ENCODE measurements around the gene ERO1A. TPM values are rescaled to one million over a fixed set of nuclear protein-coding genes. Genes with fewer than 3 reads are reported as not detected.

Gene ERO1A
- total RNA-seq, 1 experiment from 2014 or later = 118 TPM

DNA sequence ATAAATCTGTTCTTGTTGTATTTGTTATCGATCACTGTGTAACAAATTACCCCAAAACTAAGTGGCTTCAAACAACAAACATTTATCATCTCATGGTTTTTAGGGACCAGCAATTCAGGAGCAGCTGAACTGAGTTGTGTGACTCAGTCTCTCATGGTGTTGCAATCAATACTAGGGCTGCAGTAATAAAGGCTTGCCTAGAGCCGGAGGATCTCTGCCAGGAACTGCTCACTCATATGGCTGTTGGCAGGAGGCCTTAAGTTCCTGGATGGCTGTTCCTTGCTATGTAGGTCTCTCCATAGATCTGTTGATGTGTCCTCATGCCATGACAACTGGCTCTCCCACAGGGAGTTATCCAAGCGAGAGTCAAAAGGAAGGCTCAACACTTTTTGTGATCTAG is 7.9 kb upstream of the ERO1A start:
- Histone ChIP-seq H3K27ac (ENCODE audit: low read depth, low read length) (no peak overlapping the region), H3K4me2 (ENCODE audit: low read length) (peak overlapping the region; percentile 17), H2AFZ (ENCODE audit: low read depth, low read length, poor library complexity, severe bottlenecking) (peak overlapping the region; percentile 68), H3K4me3 (replicated peaks in 1 of 2; ENCODE audit: low read depth in 1 of 2, low read length in 2 of 2) (no peak overlapping the region), H3K9me3 (ENCODE audit: control insufficient read depth in 1 of 2, insufficient read depth in 1 of 2, low read depth in 1 of 2, low read length in 2 of 2) (no peaks in the 10 kb centered on the region), H3K79me2 (ENCODE audit: insufficient read depth, low read length) (peaks cover 12% of the 10 kb centered on the region), H3K36me3 (ENCODE audit: control insufficient read depth in 1 of 2, insufficient read depth in 2 of 2, low read length in 2 of 2) (no peaks in the 10 kb centered on the region; a peak in 1 of 4 replicates), H3K27me3 (ENCODE audit: insufficient read depth, low read length) (no peaks in the 10 kb centered on the region), H3K9me2 (ENCODE audit: insufficient read depth) (no peaks in the 10 kb centered on the region), H4K20me1 (ENCODE audit: insufficient read depth) (no peaks in the 10 kb centered on the region), H3K9ac (ENCODE audit: low read length) (no peak overlapping the region), H3K4me1 (ENCODE audit: control insufficient read depth in 1 of 2, insufficient read depth in 2 of 2, low read length in 2 of 2) (peaks cover 23 to 42% of the 10 kb centered on the region in 2 experiments)
- ATAC-seq (no peak), DNase-seq (ENCODE audit: low read depth, low spot score) (no peak)
- intact Hi-C loops (cut with micrococcal nuclease) = loop anchor here (10.0 kb wide), 1 partner anchor 148 kb away; the partner anchor contains the start of genes GPR137C and TXNDC16
- no TSS peak for BruUV-seq (replicated peaks)
- POLR2A ChIA-PET = no interaction called here
- RAD21 ChIA-PET (ENCODE audit: low non-redundant PET in 1 of 2, low total read pairs in 2 of 2, uncharacterized antibody in 2 of 2, unreplicated experiment in 2 of 2) = no interaction called here
- CTCF ChIA-PET = no interaction called here
- no peak for TF ChIP-seq POLR2A (IDR thresholded peaks at IDR 0.05; ENCODE audit: borderline replicate concordance, extremely low read depth, insufficient read depth, insufficient read length)
- peak; percentile 80; the same call in 1 of the 2 replicates for TF ChIP-seq CBX3 (IDR thresholded peaks at IDR 0.05; ENCODE audit: low read depth)
- TF ChIP-seq FOSL1 (IDR thresholded peaks at IDR 0.05; ENCODE audit: low read depth) = peak; percentile 55; the same call in 1 of the 2 replicates
- TF ChIP-seq CEBPB (IDR thresholded peaks at IDR 0.05; ENCODE audit: low read depth) = peak; percentile 97
- no peak for TF ChIP-seq SRF (IDR thresholded peaks at IDR 0.05; ENCODE audit: low read depth)
- no peak for TF ChIP-seq ELF1 (IDR thresholded peaks at IDR 0.05; ENCODE audit: borderline replicate concordance, low read depth)
- peak; percentile 67 for TF ChIP-seq JUND (IDR thresholded peaks at IDR 0.05)
- TF ChIP-seq, protein P1, sequence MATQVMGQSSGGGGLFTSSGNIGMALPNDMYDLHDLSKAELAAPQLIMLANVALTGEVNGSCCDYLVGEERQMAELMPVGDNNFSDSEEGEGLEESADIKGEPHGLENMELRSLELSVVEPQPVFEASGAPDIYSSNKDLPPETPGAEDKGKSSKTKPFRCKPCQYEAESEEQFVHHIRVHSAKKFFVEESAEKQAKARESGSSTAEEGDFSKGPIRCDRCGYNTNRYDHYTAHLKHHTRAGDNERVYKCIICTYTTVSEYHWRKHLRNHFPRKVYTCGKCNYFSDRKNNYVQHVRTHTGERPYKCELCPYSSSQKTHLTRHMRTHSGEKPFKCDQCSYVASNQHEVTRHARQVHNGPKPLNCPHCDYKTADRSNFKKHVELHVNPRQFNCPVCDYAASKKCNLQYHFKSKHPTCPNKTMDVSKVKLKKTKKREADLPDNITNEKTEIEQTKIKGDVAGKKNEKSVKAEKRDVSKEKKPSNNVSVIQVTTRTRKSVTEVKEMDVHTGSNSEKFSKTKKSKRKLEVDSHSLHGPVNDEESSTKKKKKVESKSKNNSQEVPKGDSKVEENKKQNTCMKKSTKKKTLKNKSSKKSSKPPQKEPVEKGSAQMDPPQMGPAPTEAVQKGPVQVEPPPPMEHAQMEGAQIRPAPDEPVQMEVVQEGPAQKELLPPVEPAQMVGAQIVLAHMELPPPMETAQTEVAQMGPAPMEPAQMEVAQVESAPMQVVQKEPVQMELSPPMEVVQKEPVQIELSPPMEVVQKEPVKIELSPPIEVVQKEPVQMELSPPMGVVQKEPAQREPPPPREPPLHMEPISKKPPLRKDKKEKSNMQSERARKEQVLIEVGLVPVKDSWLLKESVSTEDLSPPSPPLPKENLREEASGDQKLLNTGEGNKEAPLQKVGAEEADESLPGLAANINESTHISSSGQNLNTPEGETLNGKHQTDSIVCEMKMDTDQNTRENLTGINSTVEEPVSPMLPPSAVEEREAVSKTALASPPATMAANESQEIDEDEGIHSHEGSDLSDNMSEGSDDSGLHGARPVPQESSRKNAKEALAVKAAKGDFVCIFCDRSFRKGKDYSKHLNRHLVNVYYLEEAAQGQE (IDR thresholded peaks at IDR 0.05; ENCODE audit: low read depth) = no peak
- 0 out of 2 replicates have a peak, but pooled peaks have one; percentile 30 for TF ChIP-seq POLR2AphosphoS5 (IDR thresholded peaks at IDR 0.05; ENCODE audit: low read depth, low read length)
- TF ChIP-seq, protein P2, sequence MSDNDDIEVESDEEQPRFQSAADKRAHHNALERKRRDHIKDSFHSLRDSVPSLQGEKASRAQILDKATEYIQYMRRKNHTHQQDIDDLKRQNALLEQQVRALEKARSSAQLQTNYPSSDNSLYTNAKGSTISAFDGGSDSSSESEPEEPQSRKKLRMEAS (IDR thresholded peaks at IDR 0.05) = peak; percentile 19; the same call in 1 of the 2 replicates
- peak; percentile 67 for TF ChIP-seq SP1 (IDR thresholded peaks at IDR 0.05; ENCODE audit: low read depth)
